Measurements from ENCODE around the gene RPS6KA2. TPM values are rescaled to one million over a fixed set of nuclear protein-coding genes. Genes with fewer than 3 reads are reported as not detected.

RPS6KA2 gene
- total RNA-seq, 1 experiment from 2014 or later: 2.3 TPM

DNA sequence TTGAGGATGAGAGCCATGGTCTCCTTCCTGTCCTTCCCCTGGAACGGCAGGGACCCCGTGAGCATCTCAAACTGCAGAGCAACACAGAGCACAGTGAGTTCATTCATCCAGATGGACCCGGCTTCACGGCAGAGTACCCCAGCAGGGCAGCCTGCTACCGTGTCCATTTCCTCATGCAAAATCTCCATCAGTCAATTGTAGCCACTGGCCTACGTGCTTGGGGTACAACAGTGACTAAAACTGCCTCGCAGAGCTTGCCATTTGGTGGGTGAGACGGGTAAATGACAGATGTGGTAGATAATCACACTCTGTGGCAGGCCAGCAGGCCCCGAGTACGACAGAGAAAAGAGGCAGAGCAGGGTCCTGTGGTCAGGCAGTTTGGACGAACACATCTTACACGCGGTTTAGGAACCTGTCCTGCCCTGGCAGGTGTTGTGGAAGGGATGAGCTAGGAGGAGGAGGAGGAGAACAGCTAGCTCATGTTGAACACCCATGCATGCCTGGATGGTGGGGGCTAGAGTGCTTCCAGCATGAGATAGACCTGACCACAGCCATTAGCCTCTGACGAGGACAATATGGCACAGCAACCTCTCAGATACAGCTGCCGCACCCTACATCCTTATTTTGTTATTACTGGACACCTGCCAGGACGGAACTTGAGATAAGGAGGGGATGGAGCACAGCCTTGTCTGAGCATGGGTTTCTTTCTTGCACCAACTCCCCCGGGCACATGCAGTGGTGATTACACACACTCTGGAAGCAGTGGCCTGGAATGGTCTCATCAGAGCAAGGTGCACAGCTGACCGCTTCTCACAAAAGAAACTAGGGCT, 136.2 kb downstream of the RPS6KA2 start:
- peak; percentile 80 for DNase-seq (ENCODE audit: low read depth)
- in situ Hi-C loops (cut with HindIII; ENCODE audit: low pct_unique_long_range_greater_than_20kb, low sequenced_read_pairs): no loop called here

DNA sequence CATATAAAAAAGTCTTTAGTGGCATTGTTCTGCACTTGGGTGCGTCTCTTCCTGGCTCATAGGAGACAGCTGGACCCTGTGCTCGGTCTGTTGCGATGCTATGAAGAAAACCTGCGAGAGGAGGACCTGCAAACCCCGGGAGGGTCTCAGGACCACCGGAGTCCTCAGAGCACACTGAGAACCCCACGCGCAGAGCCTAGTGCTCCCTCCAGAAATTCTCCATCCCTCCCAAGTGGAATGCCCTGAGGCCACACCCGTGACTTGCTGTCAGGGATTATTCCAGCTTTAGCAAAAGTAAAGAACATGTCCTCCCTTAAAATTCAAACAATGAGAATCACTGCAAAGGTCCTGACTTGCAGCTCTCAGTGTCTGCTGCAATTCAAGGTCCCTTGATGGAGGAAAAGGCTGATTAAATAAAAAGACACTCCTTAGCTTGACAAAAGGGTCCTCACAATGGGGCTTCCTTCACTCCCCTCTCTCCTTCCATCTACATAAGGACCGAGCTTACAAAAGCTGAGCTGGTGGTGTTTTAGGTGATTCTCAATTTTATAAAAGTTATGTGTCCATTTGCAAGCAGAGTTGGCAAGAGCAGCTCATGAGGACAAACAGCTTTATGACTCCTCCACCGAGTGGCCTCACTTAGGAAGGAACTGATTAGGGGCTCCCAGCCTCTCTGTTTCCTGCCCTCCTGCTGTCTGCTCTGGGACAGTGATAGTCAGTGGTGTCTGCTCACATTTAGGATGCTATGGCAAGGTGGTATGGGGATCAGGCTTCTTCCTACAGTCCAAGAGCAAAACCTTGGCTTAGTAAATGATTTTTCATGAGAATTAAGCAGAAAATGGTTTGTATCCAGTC, 137.5 kb downstream of the RPS6KA2 start:
- in situ Hi-C loops (cut with HindIII; ENCODE audit: low pct_unique_long_range_greater_than_20kb, low sequenced_read_pairs): no loop called here
- no peak for DNase-seq (ENCODE audit: low read depth)

DNA sequence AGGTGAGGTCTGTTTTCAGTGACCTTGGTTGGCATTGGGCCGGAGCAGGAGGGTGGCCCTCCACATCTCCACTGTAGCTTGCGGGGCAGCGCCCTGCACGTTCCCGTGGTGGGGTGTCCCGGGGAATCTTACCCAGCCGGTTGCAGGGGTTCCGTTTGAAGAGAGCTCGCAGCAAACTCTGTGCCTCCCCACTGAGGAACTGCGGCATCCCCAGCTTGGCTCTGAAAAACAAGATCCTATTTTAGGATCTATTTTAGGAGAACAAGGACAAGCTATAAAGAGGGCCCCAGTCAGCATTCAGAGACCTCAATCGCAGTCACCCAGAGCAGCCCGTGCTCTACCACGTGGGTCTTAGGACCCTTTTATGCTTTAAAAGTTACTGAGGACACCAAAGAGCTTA, 138.3 kb downstream of the RPS6KA2 start:
- in situ Hi-C loops (cut with HindIII; ENCODE audit: low pct_unique_long_range_greater_than_20kb, low sequenced_read_pairs): no loop called here
- no peak for DNase-seq (ENCODE audit: low read depth)

DNA sequence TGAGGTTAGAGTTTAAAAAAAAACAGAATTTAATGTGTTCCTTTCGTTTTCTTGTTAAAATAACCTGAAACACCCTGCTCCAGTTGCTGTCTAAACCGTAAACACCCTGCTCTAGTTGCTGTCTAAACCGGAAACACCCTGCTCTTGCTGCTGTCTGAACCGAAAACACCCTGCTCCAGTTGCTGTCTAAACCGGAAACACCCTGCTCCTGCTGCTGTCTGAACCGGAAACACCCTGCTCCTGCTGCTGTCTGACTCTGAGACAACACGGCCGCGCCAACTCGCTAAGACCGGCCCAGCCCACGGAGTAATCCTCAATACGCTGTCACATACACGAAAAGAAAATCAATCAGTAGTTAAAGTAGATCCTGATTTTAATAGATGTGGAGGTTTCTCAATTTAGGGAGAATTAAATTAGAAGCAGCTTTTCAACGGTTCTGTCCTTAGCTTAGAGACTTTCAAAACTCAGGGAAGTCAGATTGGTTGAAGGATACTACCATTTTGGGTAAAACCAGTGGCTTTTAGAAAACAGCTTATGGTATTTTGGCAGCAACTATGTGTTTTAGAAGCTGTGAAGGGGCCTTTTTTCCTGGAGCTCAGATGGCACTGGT, 138.9 kb downstream of the RPS6KA2 start:
- in situ Hi-C loops (cut with HindIII; ENCODE audit: low pct_unique_long_range_greater_than_20kb, low sequenced_read_pairs): no loop called here

DNA sequence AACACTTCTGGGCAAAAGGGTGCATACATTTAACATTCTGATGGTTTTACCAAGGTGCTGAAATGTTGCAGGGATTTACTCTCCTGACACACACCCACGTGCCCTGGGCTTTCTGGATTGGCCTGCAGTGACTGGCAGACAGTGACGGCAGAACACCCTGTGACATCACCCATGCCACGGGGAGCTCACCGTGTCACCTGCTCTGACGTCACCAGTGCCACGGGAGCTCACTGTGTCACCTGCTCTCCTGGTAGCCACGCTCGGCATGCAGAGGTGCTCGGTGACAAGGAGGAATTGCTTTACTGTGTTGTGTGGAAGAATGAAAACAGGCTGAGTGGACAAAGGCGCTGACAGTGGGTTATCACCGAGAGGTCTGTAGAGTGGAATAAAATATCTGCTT, 139.9 kb downstream of the RPS6KA2 start:
- DNase-seq (ENCODE audit: low read depth): no peak
- in situ Hi-C loops (cut with HindIII; ENCODE audit: low pct_unique_long_range_greater_than_20kb, low sequenced_read_pairs): no loop called here

More for the DNA sequence above, 138.9 kb downstream of the RPS6KA2 start:
- no peak for DNase-seq (ENCODE audit: low read depth)

DNA sequence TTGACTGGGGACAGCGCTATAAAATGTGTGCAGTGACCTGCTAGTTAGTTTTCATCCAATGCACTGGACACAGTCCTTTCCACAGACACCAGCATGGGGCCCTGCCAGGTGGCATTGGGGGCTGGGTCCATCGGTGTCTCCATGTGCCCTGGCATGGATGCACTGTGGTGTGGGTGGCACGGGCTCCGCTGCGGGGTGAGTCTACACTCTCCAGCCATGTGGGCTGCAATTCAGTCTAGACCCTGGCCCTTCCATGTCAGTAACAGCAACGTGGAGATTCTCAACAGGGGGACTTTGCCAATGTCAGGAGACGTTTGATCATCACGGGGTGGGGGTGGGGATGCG, 140.5 kb downstream of the RPS6KA2 start:
- in situ Hi-C loops (cut with HindIII; ENCODE audit: low pct_unique_long_range_greater_than_20kb, low sequenced_read_pairs): no loop called here
- no peak for DNase-seq (ENCODE audit: low read depth)

DNA sequence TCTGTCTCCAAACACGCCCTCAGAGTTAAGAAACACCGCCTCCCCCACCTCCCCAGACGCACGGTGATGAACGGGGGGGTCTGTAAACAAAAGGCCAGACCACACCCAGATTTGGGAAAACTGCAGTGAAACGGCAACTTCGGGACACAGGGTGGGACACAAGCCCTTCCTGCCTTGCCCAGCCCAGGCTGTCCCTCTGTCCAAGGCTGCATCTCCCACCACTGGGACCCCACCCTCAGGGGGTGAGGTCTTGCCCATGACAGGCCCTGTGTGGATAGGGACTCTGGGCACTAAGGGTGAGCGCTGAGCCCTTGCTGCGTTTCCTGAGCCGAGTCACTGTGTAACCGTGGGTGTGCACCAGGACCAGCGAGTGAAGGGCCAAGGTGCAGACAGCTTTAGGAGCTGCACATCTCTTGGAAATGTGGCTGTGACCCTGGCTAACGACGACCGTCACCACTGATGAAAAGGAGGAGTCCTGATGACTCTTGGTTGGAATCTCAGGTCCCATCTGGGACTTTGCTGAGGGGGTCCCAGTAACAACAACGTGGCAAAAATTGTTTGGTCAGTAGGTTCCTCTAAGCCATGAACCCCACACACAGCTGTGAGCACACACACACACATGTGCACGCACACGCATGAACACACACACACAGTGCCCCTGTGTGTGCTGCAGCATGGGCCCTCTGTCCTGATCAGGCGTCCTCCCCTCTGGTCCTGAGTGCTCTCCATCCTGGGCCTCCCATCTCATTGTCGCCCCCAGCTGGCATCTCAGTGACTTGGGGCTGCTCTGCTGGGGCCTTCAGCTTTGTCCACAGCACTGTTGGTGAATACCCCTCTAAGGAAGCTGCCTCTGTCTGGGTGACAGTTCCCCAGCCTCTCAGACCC, 141.2 kb downstream of the RPS6KA2 start:
- in situ Hi-C loops (cut with HindIII; ENCODE audit: low pct_unique_long_range_greater_than_20kb, low sequenced_read_pairs): no loop called here
- no peak for DNase-seq (ENCODE audit: low read depth)

DNA sequence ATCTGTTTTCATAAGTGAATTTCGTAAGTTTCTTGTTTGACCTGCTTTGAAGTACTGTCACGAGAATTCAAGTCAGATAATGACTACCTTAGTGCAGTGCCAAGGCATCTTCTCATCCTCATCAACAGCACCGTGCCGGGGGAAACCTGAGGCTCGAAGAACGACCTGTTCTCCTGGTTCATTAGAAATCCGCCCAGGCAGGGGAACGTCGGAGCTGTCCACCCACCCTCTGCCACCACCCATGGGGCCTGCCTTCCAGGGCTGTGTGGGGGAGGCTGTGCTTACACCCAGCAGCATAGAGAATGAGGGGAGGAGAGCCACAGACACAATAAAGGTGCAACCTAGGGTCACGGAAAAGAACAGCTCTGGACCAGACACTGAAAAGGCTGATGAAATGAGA, 142.2 kb downstream of the RPS6KA2 start:
- DNase-seq (ENCODE audit: low read depth): no peak
- in situ Hi-C loops (cut with HindIII; ENCODE audit: low pct_unique_long_range_greater_than_20kb, low sequenced_read_pairs): no loop called here

DNA sequence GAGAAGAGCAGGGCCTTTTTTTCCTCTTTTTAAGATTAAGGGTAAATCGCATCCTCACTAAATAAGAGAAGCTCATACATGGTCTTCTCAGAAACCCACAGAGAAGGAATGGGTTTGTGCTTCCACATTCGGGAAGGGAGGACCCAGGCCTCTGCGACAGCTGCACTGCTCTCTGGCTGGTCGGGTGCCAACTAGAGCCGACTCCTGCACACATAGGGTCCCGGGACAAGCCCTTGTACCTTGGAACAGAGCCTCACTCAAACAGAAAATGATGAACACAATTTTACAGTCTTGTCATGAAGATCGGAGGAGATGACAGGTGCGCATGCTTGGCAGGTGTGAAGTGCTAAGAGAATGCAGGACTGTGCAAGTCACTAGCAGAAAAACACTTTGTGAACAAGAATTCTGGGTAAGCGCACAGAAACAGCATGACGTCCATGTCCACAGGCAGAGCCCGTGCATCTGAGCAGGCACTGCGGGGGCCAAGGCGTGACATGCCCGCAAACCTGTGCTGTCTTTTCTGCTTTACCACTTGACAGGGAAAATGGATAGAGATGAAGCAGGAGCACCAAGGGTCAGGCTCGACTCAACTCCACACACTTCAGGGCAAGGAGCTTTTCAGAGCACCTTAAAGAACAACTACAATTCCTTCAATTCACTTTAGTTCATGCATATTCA, 143.3 kb downstream of the RPS6KA2 start:
- in situ Hi-C loops (cut with HindIII; ENCODE audit: low pct_unique_long_range_greater_than_20kb, low sequenced_read_pairs): no loop called here
- no peak for DNase-seq (ENCODE audit: low read depth)

DNA sequence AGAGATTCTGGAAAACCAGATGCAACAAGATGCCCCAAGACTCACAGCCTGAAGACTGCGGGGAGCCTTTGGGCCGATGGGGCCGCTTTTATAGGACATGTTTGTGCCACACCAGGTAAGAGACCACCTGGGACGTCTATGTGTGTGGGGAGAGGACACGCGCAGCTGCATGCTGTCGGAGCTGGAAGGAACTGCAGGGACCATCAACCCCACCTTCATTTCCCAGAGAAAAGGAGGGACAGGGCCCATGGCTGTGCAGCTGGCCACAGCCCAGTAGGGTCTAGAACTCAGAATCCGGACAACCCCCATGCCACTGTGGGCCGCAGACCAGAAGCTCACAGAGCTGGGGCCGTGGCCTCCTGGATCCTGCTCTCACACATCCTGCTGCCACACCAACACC, 144.0 kb downstream of the RPS6KA2 start:
- no peak for DNase-seq (ENCODE audit: low read depth)
- in situ Hi-C loops (cut with HindIII; ENCODE audit: low pct_unique_long_range_greater_than_20kb, low sequenced_read_pairs): no loop called here

DNA sequence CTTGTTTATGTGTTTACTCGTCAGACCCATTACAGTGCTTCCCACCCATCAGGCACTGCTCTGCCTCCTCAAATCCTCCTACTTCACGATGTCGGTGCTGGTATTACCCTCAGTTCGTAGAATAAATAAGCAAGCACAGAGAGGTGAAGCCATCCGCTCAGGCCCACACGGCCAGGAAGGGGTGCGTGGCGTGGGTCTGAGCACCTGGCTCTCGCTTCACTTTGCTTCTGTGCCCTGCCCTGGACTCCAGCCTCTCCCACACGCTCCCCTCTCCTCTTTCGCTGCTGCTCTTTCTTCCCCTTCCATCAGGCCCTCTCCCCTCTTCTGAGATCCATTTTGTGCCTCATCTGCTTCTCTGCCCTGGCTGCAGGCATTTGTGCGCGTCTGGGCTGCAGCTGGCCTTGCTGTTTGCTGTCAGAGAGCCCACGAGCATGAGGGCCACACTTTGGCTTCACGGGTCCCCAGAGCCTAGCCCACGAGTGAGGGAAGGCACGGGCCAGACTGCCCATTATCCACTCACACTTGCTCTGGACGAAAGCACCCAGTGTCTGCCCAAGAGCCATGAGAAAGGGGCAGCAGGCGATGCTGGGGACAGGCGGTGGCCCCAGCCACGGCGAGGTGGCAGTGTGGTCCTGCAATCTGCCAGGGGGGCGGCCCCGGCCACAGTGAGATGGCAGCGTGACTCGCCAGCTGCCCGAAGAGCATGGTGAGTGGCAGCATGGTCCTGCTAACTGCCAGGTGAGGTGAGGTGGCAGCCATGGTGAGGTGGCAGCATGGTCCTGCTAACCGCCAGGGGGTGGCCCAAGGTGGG, 148.1 kb downstream of the RPS6KA2 start:
- in situ Hi-C loops (cut with HindIII; ENCODE audit: low pct_unique_long_range_greater_than_20kb, low sequenced_read_pairs): no loop called here
- DNase-seq (ENCODE audit: low read depth): no peak

DNA sequence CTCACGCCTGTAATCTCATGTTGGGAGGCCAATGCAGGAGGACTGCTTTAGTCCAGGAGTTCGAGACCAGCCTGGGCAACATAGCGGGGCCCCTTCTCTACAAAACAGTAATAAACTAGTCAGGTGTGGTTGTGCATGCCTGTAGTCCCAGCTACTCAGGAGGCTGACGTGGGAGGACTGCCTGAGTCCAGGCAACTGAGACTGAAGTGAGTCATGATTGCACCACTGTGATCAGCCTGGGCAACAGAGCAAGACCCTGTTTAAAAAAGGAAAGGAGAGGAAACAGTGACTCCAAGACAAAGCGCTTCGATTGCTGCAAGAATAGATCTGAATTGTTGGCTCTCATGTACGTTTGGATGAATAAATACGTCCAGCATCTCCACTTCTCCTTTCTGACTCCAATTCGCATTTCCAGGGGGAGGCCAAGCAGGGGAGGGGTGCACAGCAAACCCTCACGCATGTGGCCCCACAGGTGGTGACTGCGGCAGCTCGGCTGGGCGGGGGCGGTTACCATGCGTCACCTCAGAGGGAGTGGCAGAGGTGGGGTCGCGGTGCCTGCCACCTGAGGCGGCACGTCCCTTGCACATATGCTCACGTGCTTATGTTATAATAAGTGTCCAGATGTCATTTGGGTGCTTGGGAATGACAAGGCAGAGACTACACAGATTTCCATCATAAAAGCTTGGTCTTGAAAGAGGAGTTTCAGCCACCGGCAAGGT, 149.2 kb downstream of the RPS6KA2 start:
- in situ Hi-C loops (cut with HindIII; ENCODE audit: low pct_unique_long_range_greater_than_20kb, low sequenced_read_pairs): no loop called here

DNA sequence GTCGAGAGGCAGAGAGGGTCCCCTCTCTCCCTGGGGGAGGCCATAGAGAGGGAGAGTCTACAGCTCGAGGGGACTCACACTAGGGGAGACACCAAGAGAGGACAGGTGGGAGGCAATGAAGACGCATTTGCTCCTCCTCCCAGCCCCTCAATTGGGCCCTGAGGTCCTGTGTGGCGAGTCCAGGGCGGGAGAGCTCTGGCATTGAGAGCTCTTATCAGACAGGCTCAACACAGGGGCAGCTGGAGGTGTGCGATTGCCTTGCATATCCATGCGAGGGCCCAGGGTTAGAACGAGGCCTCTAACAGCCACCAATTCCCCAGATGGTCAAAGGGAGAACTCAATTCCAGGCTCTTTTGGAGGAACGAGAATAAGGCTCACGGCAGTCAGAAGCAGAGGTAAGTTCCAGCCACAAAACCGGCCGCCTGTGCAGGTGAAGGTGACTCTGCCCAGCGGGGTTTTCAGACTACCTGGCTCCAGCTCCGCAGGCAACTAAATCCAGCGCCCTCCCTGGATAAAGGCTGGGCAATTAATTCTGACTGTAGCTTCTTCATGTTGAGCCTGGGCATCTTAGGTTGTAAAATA, 150.3 kb downstream of the RPS6KA2 start:
- no peak for DNase-seq (ENCODE audit: low read depth)
- in situ Hi-C loops (cut with HindIII; ENCODE audit: low pct_unique_long_range_greater_than_20kb, low sequenced_read_pairs): no loop called here

More for the DNA sequence above, 149.2 kb downstream of the RPS6KA2 start:
- DNase-seq (ENCODE audit: low read depth): no peak

DNA sequence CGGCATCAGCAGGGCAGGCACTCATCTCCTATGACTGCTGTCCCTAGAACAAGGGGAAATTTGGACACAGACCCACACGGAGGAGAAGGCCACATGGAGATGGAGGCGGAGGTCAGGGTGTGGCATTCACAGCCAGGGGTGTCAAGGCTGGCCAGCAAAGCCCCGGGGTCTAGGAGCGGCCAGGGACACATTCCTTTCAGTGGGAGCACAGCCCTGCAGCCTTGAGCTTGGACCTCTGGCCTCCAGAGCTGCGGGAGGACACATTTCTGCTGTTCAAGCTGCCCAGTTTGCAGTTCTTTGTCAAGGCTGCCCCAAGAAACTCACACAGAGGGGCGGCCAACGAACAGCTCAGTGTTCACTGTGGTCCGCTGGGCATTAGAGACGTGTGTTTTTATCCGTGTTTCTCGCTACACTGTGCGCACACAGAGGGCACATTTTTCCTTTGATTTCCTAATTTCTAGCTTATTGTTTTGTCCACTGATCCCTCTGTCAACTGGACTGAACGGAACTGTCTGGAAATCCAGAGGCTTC, 150.9 kb downstream of the RPS6KA2 start:
- in situ Hi-C loops (cut with HindIII; ENCODE audit: low pct_unique_long_range_greater_than_20kb, low sequenced_read_pairs): no loop called here

DNA sequence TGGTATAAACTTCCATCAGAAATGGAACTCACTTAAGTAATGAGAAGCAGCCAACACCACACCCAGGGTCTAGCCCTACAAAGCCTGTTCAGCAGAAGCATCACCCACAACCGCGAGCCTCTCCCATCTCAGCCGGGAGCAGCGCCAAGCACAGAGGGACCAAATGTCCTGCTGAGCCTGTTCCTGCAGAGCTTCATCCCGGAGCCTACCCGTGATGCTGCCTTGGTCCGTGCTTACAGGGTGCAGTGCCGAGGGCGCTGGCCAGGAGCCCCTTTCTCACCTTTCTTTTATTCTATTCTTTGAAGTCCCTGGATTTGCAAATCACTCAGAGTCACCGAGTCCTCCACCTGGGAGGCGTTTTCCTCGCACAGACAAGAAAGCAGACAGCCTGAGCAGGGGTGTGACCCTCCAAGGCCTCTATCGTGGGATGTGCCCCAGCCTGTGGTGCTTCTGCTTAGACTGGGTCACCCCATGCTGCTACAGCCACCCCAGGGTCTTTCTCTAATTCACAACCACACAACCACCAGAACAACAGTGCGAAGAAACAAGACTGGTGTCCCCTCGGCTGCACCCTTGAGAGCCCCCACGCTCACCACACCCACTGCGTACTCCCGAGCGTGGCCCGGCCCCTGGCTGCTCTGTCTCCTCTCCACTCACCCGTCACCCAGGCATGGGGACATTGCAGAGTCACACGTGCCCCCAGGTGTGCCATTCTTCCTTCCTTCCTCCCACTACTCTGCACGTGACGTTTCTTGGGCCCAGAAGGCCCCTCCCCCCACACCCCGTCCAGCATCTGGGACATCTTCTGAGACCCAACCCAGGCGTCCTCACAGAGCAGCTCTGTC, 152.1 kb downstream of the RPS6KA2 start:
- in situ Hi-C loops (cut with HindIII; ENCODE audit: low pct_unique_long_range_greater_than_20kb, low sequenced_read_pairs): no loop called here
- DNase-seq (ENCODE audit: low read depth): no peak

More for the DNA sequence above, 150.9 kb downstream of the RPS6KA2 start:
- no peak for DNase-seq (ENCODE audit: low read depth)
